Measurements from ENCODE around the gene SEC31B.
A peak's percentile ranks its signal among the peaks of the same experiment; 100 is the strongest.

The SEC31B gene

GRCh38 chr10:100519311-100520051 lies at the start of gene SEC31B:
Gene SEC31B (minus strand): TSS chr10:100519861. CDS start chr10:100516952, 2,909 bp downstream.
- no peak for DNase-seq (ENCODE audit: low read depth)

GRCh38 chr10:100568912-100569311 lies 49.3 kb upstream of the SEC31B start:
- no peak for DNase-seq (ENCODE audit: low read depth)

GRCh38 chr10:100567826-100568225 lies 48.2 kb upstream of the SEC31B start:
- DNase-seq (ENCODE audit: low read depth) = no peak

GRCh38 chr10:100567249-100567648 lies 47.6 kb upstream of the SEC31B start:
- DNase-seq (ENCODE audit: low read depth) = no peak

GRCh38 chr10:100566561-100566960 lies 46.9 kb upstream of the SEC31B start:
- DNase-seq (ENCODE audit: low read depth) = no peak

- DNase-seq (ENCODE audit: low read depth) = no peak
Observed at GRCh38 chr10:100565206-100565985, 45.7 kb upstream of the SEC31B start.

GRCh38 chr10:100562008-100562672 lies 42.5 kb upstream of the SEC31B start:
- DNase-seq (ENCODE audit: low read depth) = peak; percentile 68

GRCh38 chr10:100561005-100561404 lies 41.3 kb upstream of the SEC31B start:
- no peak for DNase-seq (ENCODE audit: low read depth)

GRCh38 chr10:100560248-100560647 lies 40.6 kb upstream of the SEC31B start:
- no peak for DNase-seq (ENCODE audit: low read depth)

- no peak for DNase-seq (ENCODE audit: low read depth)
Observed at GRCh38 chr10:100554902-100555301, 35.2 kb upstream of the SEC31B start.

- no peak for DNase-seq (ENCODE audit: low read depth)
Observed at GRCh38 chr10:100553929-100554328, 34.3 kb upstream of the SEC31B start.

- DNase-seq (ENCODE audit: low read depth) = no peak
Observed at GRCh38 chr10:100551738-100552137, 32.1 kb upstream of the SEC31B start.

- DNase-seq (ENCODE audit: low read depth) = no peak
Observed at GRCh38 chr10:100551196-100551595, 31.5 kb upstream of the SEC31B start.

- no peak for DNase-seq (ENCODE audit: low read depth)
Observed at GRCh38 chr10:100544950-100545349, 25.3 kb upstream of the SEC31B start.

GRCh38 chr10:100537475-100537874 lies 17.8 kb upstream of the SEC31B start:
- DNase-seq (ENCODE audit: low read depth) = no peak

- DNase-seq (ENCODE audit: low read depth) = peak; percentile 75
Observed at GRCh38 chr10:100535715-100536353, 16.2 kb upstream of the SEC31B start, which contains the start of gene HIF1AN. Gene HIF1AN (plus strand): TSS chr10:100535943. CDS start chr10:100535959, 16 bp downstream.

GRCh38 chr10:100535338-100535714 lies 15.7 kb upstream of the SEC31B start:
- no peak for DNase-seq (ENCODE audit: low read depth)

- no peak for DNase-seq (ENCODE audit: low read depth)
Observed at GRCh38 chr10:100534726-100535125, 15.1 kb upstream of the SEC31B start.

- no peak for DNase-seq (ENCODE audit: low read depth)
Observed at GRCh38 chr10:100531761-100532160, 12.1 kb upstream of the SEC31B start.

GRCh38 chr10:100529475-100530298 lies 10.0 kb upstream of the SEC31B start, which contains the start of gene NDUFB8:
Gene NDUFB8 (minus strand): TSS chr10:100529871. CDS start chr10:100529851, 20 bp downstream.
- peak; percentile 76 for DNase-seq (ENCODE audit: low read depth)

- DNase-seq (ENCODE audit: low read depth) = no peak
Observed at GRCh38 chr10:100528921-100529474, 9.3 kb upstream of the SEC31B start.
